ENCODE measurements around the gene NRCAM. TPM values are rescaled to one million over a fixed set of nuclear protein-coding genes. Genes with fewer than 3 reads are reported as not detected.

The NRCAM gene
- total RNA-seq, 1 experiment from 2014 or later, result 40.3 TPM

GRCh38 chr7:108197371-108198091 is 258.7 kb downstream of the NRCAM start:
- H3K4me3 ChIP-seq, result no peak overlapping the region
- no peaks in the 10 kb centered on the region for H3K79me2 ChIP-seq (ENCODE audit: low read depth)
- no peaks in the 10 kb centered on the region for H4K20me1 ChIP-seq (ENCODE audit: insufficient read depth)
- POLR2A ChIA-PET (ENCODE audit: unreplicated experiment), result interaction anchor here (0.7 kb wide), 1 partner anchor 67 kb away, joined by 4 read pairs; no protein-coding TSS in a partner anchor
- H2AFZ ChIP-seq, result no peak overlapping the region
- no peaks in the 10 kb centered on the region for H3K27me3 ChIP-seq (ENCODE audit: insufficient read depth, low read depth)
- BruUV-seq (replicated peaks), result no TSS peak
- CTCF ChIA-PET, result no interaction called here
- no peak for TF ChIP-seq EZH2 (IDR thresholded peaks at IDR 0.05; ENCODE audit: low read depth)
- TF ChIP-seq, protein P1, sequence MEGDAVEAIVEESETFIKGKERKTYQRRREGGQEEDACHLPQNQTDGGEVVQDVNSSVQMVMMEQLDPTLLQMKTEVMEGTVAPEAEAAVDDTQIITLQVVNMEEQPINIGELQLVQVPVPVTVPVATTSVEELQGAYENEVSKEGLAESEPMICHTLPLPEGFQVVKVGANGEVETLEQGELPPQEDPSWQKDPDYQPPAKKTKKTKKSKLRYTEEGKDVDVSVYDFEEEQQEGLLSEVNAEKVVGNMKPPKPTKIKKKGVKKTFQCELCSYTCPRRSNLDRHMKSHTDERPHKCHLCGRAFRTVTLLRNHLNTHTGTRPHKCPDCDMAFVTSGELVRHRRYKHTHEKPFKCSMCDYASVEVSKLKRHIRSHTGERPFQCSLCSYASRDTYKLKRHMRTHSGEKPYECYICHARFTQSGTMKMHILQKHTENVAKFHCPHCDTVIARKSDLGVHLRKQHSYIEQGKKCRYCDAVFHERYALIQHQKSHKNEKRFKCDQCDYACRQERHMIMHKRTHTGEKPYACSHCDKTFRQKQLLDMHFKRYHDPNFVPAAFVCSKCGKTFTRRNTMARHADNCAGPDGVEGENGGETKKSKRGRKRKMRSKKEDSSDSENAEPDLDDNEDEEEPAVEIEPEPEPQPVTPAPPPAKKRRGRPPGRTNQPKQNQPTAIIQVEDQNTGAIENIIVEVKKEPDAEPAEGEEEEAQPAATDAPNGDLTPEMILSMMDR (conservative IDR thresholded peaks at IDR 0.05), result no peak
- DNase-seq, result no peak
- H3K4me1 ChIP-seq (replicated peaks; ENCODE audit: insufficient read depth), result peaks cover 21% of the 10 kb centered on the region
- no peak overlapping the region for H3K4me2 ChIP-seq
- H3K9me3 ChIP-seq (ENCODE audit: insufficient read depth, low read depth), result no peaks in the 10 kb centered on the region
- peaks cover 16% of the 10 kb centered on the region; the same call in 1 of the 2 replicates for H3F3A ChIP-seq (ENCODE audit: insufficient read depth, low read depth)
- H3K36me3 ChIP-seq (ENCODE audit: low read depth), result no peaks in the 10 kb centered on the region
- no peaks in the 10 kb centered on the region; the same call in 1 of the 2 replicates for H3K9me2 ChIP-seq (ENCODE audit: insufficient read depth)
- intact Hi-C loops (cut with micrococcal nuclease; ENCODE audit: unreplicated experiment), result no loop called here
- H3K27ac ChIP-seq, result no peak overlapping the region

DNA sequence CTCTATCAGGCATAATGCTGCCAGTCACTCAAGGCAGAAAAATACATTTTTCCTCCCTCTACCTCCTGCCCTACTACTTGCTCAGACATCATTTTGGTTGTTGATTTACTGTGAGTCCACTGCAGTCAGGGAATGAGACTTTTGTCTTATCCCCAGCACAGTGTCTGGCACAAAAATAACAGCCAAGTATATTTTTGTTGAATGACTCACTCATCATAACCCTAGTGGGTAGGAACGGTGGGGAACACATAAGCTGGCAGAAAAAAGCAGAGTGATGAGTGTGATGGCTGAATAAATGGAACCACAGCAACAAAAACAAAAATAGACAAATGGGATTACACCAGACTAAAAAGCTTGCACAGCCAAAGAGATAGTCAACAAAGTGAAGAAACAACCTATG is 260.2 kb downstream of the NRCAM start:
- no peak overlapping the region for H3K27ac ChIP-seq
- TF ChIP-seq, protein P1 (conservative IDR thresholded peaks at IDR 0.05), result no peak
- no peak for TF ChIP-seq EZH2 (IDR thresholded peaks at IDR 0.05; ENCODE audit: low read depth)
- H3K9me2 ChIP-seq (ENCODE audit: insufficient read depth), result no peaks in the 10 kb centered on the region
- H2AFZ ChIP-seq, result no peak overlapping the region
- H4K20me1 ChIP-seq (ENCODE audit: insufficient read depth), result no peaks in the 10 kb centered on the region
- peaks cover 16% of the 10 kb centered on the region; the same call in 1 of the 2 replicates for H3F3A ChIP-seq (ENCODE audit: insufficient read depth, low read depth)
- no peaks in the 10 kb centered on the region for H3K79me2 ChIP-seq (ENCODE audit: low read depth)
- H3K4me3 ChIP-seq, result no peak overlapping the region
- ChIA-PET POLR2A (ENCODE audit: unreplicated experiment) (no interaction called here), CTCF (no interaction called here)
- peaks cover 23% of the 10 kb centered on the region for H3K4me1 ChIP-seq (replicated peaks; ENCODE audit: insufficient read depth)
- H3K27me3 ChIP-seq (ENCODE audit: insufficient read depth, low read depth), result no peaks in the 10 kb centered on the region
- intact Hi-C loops (cut with micrococcal nuclease; ENCODE audit: unreplicated experiment), result no loop called here
- no TSS peak for BruUV-seq (replicated peaks)
- no peak for DNase-seq
- H3K4me2 ChIP-seq, result no peak overlapping the region
- H3K9me3 ChIP-seq (ENCODE audit: insufficient read depth, low read depth), result no peaks in the 10 kb centered on the region
- no peaks in the 10 kb centered on the region for H3K36me3 ChIP-seq (ENCODE audit: low read depth)

DNA sequence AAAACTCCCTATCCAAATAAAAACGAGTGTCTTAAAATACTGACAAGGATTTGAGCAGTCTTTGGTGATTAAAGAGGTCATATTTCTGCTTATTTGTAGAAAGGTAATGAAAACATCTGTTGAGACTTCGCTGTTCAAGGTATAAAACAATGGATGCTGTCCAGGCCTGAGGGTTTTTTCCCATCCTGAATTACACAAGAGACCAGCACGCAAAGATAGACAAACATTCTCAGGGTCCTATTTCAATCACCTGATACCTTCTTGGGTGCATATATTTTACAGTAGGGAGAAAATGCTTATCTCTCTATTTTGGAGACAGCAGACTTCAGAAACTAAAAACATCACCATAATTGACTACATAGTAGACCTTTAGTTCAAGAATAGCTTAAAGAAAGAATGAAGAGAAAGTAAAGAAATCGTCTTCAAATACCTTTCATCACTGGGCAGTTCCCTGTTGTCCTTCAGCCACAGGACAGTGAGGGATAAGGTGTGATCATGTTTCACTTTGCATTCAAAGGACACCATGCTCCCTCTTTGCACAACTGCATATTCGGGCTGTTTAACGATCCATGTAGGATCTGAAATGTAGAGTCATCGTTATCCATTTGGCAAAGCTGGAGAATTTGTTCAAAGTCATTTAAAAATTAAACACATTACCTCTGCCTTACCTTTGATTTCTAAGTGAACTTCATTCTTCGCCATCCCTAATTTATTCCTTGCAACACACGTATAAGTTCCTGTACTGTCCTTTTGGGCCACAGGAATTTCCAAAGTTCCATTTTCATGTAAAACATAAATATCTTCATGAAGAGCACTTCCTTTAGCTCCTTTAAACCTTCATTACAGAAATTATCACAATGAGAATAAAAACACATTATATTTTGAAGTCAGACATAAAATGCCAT is 262.4 kb downstream of the NRCAM start:
- no peaks in the 10 kb centered on the region for H3K27me3 ChIP-seq (ENCODE audit: insufficient read depth, low read depth)
- ChIA-PET POLR2A (ENCODE audit: unreplicated experiment) (no interaction called here), CTCF (no interaction called here)
- intact Hi-C loops (cut with micrococcal nuclease; ENCODE audit: unreplicated experiment), result no loop called here
- no TSS peak for BruUV-seq (replicated peaks)
- DNase-seq, result peak in 1 of 2 experiments; percentile 62
- H3K79me2 ChIP-seq (ENCODE audit: low read depth), result no peaks in the 10 kb centered on the region
- TF ChIP-seq, protein P1 (conservative IDR thresholded peaks at IDR 0.05), result no peak
- no peak for TF ChIP-seq EZH2 (IDR thresholded peaks at IDR 0.05; ENCODE audit: low read depth)
- peak overlapping the region; percentile 53 for H3K4me2 ChIP-seq
- H3K9me2 ChIP-seq (ENCODE audit: insufficient read depth), result peaks cover 4% of the 10 kb centered on the region; the same call in 1 of the 2 replicates
- peak overlapping the region; percentile 44; the same call in 1 of the 2 replicates for H2AFZ ChIP-seq
- H3K36me3 ChIP-seq (ENCODE audit: low read depth), result no peaks in the 10 kb centered on the region
- H3K9me3 ChIP-seq (ENCODE audit: insufficient read depth, low read depth), result no peaks in the 10 kb centered on the region
- H3F3A ChIP-seq (ENCODE audit: insufficient read depth, low read depth), result peaks cover 16% of the 10 kb centered on the region; the same call in 1 of the 2 replicates
- H3K4me3 ChIP-seq, result no peak overlapping the region; the same call in 1 of the 2 replicates
- peaks cover 23% of the 10 kb centered on the region for H3K4me1 ChIP-seq (replicated peaks; ENCODE audit: insufficient read depth)
- no peaks in the 10 kb centered on the region for H4K20me1 ChIP-seq (ENCODE audit: insufficient read depth)
- H3K27ac ChIP-seq, result peak overlapping the region; percentile 56

All from PC-9 (cell line).